H9 (cell line): ENCODE data around the gene CCDC81. TPM values are rescaled to one million over a fixed set of nuclear protein-coding genes. Genes with fewer than 3 reads are reported as not detected.
A peak's percentile ranks its signal among the peaks of the same experiment; 100 is the strongest.

Experiments used
- DNase-seq: peaks from one replicate; pipeline ENCODE4 v3.0.0-alpha.2; 2017
- H2AFZ ChIP-seq: one replicate; pipeline ENCODE4 v1.6.1; 2013; ENCODE audit warnings: mild to moderate bottlenecking, low read length, control low read depth, moderate library complexity
- H2AK5ac ChIP-seq: 2 replicates; pipeline ENCODE4 v1.6.1; 2013; ENCODE audit warnings: low read length, control low read depth, mixed read lengths; ENCODE audit not compliant: insufficient read length
- H2BK120ac ChIP-seq: one replicate; pipeline ENCODE4 v1.6.1; 2013; ENCODE audit warnings: low read depth, mild to moderate bottlenecking, low read length, control low read depth, inconsistent platforms; ENCODE audit not compliant: poor library complexity, severe bottlenecking
- H2BK12ac ChIP-seq: 2 replicates; pipeline ENCODE4 v1.6.1; 2013; ENCODE audit warnings: low read length, control low read depth, mixed read lengths, low read depth; ENCODE audit not compliant: insufficient read length
- H2BK15ac ChIP-seq: 2 replicates; pipeline ENCODE4 v1.6.1; 2013; ENCODE audit warnings: low read depth, low read length, control low read depth
- H2BK20ac ChIP-seq: one replicate; pipeline ENCODE4 v1.6.1; 2013; ENCODE audit warnings: low read depth, mild to moderate bottlenecking, low read length, control low read depth, inconsistent platforms; ENCODE audit not compliant: poor library complexity, severe bottlenecking
- H2BK5ac ChIP-seq: 2 replicates; pipeline ENCODE4 v1.6.1; 2013; ENCODE audit warnings: low read length, control low read depth, mixed read lengths; ENCODE audit not compliant: insufficient read length
- H3K14ac ChIP-seq: 2 replicates; pipeline ENCODE4 v1.6.1; 2013; ENCODE audit warnings: low read length, control low read depth; ENCODE audit not compliant: insufficient read depth
- H3K18ac ChIP-seq: 2 replicates; pipeline ENCODE4 v1.6.1; 2013; ENCODE audit warnings: low read depth, mild to moderate bottlenecking, mixed read lengths, low read length, control low read depth; ENCODE audit not compliant: insufficient read length
- H3K23ac ChIP-seq: 2 replicates; pipeline ENCODE4 v1.6.1; 2013; ENCODE audit warnings: low read length, control low read depth, mixed read lengths, low read depth; ENCODE audit not compliant: insufficient read length
- H3K23me2 ChIP-seq: 2 replicates; pipeline ENCODE4 v1.6.1; 2013; ENCODE audit warnings: low read depth, mild to moderate bottlenecking, mixed read lengths, low read length, control low read depth; ENCODE audit not compliant: insufficient read length, poor library complexity, severe bottlenecking
- H3K27ac ChIP-seq: 2 replicates; pipeline ENCODE4 v1.5.1; 2013; ENCODE audit warnings: low read length, control low read depth, mixed read lengths, low read depth; ENCODE audit not compliant: insufficient read length
- H3K27me3 ChIP-seq: 2 replicates; pipeline ENCODE4 v1.6.1; 2013; ENCODE audit warnings: low read length, control low read depth, inconsistent platforms; ENCODE audit not compliant: insufficient read depth
- H3K4ac ChIP-seq: 2 replicates; pipeline ENCODE4 v1.6.1; 2013; ENCODE audit warnings: low read depth, mild to moderate bottlenecking, control low read depth, inconsistent platforms, low read length, moderate library complexity
- H3K4me1 ChIP-seq: 2 replicates; pipeline ENCODE4 v1.6.1; 2013; ENCODE audit warnings: low read length, control low read depth, inconsistent platforms; ENCODE audit not compliant: insufficient read depth
- H3K4me2 ChIP-seq: 2 replicates; pipeline ENCODE4 v1.6.1; 2013; ENCODE audit warnings: low read length, control low read depth, mixed read lengths; ENCODE audit not compliant: insufficient read length, insufficient read depth
- H3K56ac ChIP-seq: 2 replicates; pipeline ENCODE4 v1.6.1; 2013; ENCODE audit warnings: low read depth, mild to moderate bottlenecking, mixed read lengths, low read length, control low read depth; ENCODE audit not compliant: insufficient read length
- H3K79me1 ChIP-seq: 2 replicates; pipeline ENCODE4 v1.6.1; 2013; ENCODE audit warnings: low read depth, mild to moderate bottlenecking, moderate library complexity, low read length, control low read depth, inconsistent platforms; ENCODE audit not compliant: insufficient read depth, poor library complexity, severe bottlenecking
- H3K79me2 ChIP-seq: 2 replicates; pipeline ENCODE4 v1.6.1; 2013; ENCODE audit warnings: low read length, control low read depth, inconsistent platforms; ENCODE audit not compliant: insufficient read depth
- H3K9ac ChIP-seq: 2 replicates; pipeline ENCODE4 v1.6.1; 2013; ENCODE audit warnings: low read length, control low read depth, mixed read lengths; ENCODE audit not compliant: insufficient read length; ENCODE audit errors: extremely low read depth
- H3K9me3 ChIP-seq: one replicate; pipeline ENCODE4 v1.6.1; 2013; ENCODE audit warnings: low read depth, low read length, inconsistent platforms; ENCODE audit not compliant: control insufficient read depth
- H3T11ph ChIP-seq: one replicate; pipeline ENCODE4 v1.6.1; 2013; ENCODE audit warnings: mild to moderate bottlenecking, low read length, control low read depth, inconsistent platforms
- H4K20me1 ChIP-seq: one replicate; pipeline ENCODE4 v1.6.1; 2013; ENCODE audit not compliant: control insufficient read depth, insufficient read length, insufficient read depth
- H4K5ac ChIP-seq: 2 replicates; pipeline ENCODE4 v1.6.1; 2013; ENCODE audit warnings: low read depth, mild to moderate bottlenecking, mixed read lengths, low read length, control low read depth; ENCODE audit not compliant: insufficient read length
- H4K8ac ChIP-seq: replicated peaks from 2 replicates; pipeline ENCODE4 v1.6.1; 2013; ENCODE audit warnings: low read length, control low read depth, mixed read lengths, low read depth; ENCODE audit not compliant: insufficient read length
- H4K91ac ChIP-seq: 2 replicates; pipeline ENCODE4 v1.6.1; 2013; ENCODE audit warnings: low read depth, mild to moderate bottlenecking, moderate library complexity, mixed read lengths, low read length, control low read depth; ENCODE audit not compliant: insufficient read length
- H3K27ac Mint-ChIP-seq, 3 experiments: 2 replicates in 2 of 3; 3 replicates in 1 of 3; pipeline ENCODE4 v1.8.0; 2020 to 2021; ENCODE audit warnings: mixed read lengths in 3 of 3, mild to moderate bottlenecking in 1 of 3, moderate library complexity in 1 of 3
- H3K27me3 Mint-ChIP-seq: 2 replicates; pipeline ENCODE4 v1.8.0; 2021; ENCODE audit warnings: low read depth, mild to moderate bottlenecking, moderate library complexity, mixed read lengths
- H3K36me3 Mint-ChIP-seq, 3 experiments: 2 replicates in 2 of 3; 3 replicates in 1 of 3; pipeline ENCODE4 v1.8.0; 2020 to 2021; ENCODE audit warnings: low read depth in 3 of 3, mixed read lengths in 3 of 3; ENCODE audit not compliant: insufficient read depth in 1 of 3
- H3K4me1 Mint-ChIP-seq, 2 experiments: 2 replicates each; pipeline ENCODE4 v1.8.0; 2020; ENCODE audit warnings: mixed read lengths in 2 of 2
- H3K4me3 Mint-ChIP-seq, 2 experiments: 2 replicates in 1 of 2; 3 replicates in 1 of 2; pipeline ENCODE4 v1.8.0; 2020 to 2021; ENCODE audit warnings: mild to moderate bottlenecking in 2 of 2, mixed read lengths in 2 of 2, moderate library complexity in 1 of 2
- H3K9me3 Mint-ChIP-seq, 2 experiments: 2 replicates in 1 of 2; 3 replicates in 1 of 2; pipeline ENCODE4 v1.8.0; 2020; ENCODE audit warnings: mild to moderate bottlenecking in 2 of 2, mixed read lengths in 2 of 2, moderate library complexity in 1 of 2
- CTCF ChIP-seq: fragments of 200-600 bp; sonication (generic); conservative IDR thresholded peaks from 3 replicates; pipeline ENCODE4 v1.8.0; 2021; ENCODE audit warnings: antibody characterized with exemption, mild to moderate bottlenecking
- WGBS: extraction: QIAGEN DNeasy Blood & Tissue Kit; methylation state at CpG from one replicate; pipeline ENCODE4 v1.1.7; 2013; ENCODE audit warnings: missing lambda C conversion rate, low lambda C conversion rate, mixed read lengths; ENCODE audit not compliant: insufficient read length; ENCODE audit errors: extremely low coverage; 5-methylcytosine and 5-hydroxymethylcytosine counted together
- total RNA-seq: library from RNA; stranded (reverse); gene quantifications from 2 replicates; pipeline ENCODE4 v1.2.1, GENCODE V29; 2021

CCDC81 gene
- total RNA-seq, 1 experiment from 2014 or later, result 0.52 TPM

GRCh38 chr11:86369668-86370067 lies 5.0 kb upstream of the CCDC81 start:
- no peak overlapping the region for H3K4ac ChIP-seq
- no peak overlapping the region for H3K27ac ChIP-seq
- H4K20me1 ChIP-seq, result no peaks in the 10 kb centered on the region
- Mint-ChIP-seq H3K27me3 (no peaks in the 10 kb centered on the region), H3K4me1 (peaks cover 6 to 10% of the 10 kb centered on the region in 2 experiments), H3K27ac (peak overlapping the region in 1 of 3 experiments; percentile 74; a peak in 1 of 7 replicates), H3K4me3 (no peak overlapping the region), H3K36me3 (peaks cover 0 to 8% (median 8%) of the 10 kb centered on the region in 3 experiments; a peak in 3 of 7 replicates), H3K9me3 (peaks cover 0 to 8% of the 10 kb centered on the region in 2 experiments; a peak in 2 of 5 replicates)
- no peak overlapping the region for H2BK120ac ChIP-seq
- no peak overlapping the region for H3K56ac ChIP-seq
- H3K79me2 ChIP-seq, result no peaks in the 10 kb centered on the region
- H2BK15ac ChIP-seq, result no peak overlapping the region
- H2BK5ac ChIP-seq, result no peak overlapping the region
- no peak overlapping the region for H3K14ac ChIP-seq
- no peak overlapping the region for H4K8ac ChIP-seq
- H3K4me2 ChIP-seq, result no peak overlapping the region
- WGBS, result no CpG with 5 or more reads among the region's 7 CpGs
- no peak for TF ChIP-seq CTCF
- no peak overlapping the region for H2AFZ ChIP-seq
- H3K27me3 ChIP-seq, result no peaks in the 10 kb centered on the region
- H3T11ph ChIP-seq, result no peak overlapping the region
- no peaks in the 10 kb centered on the region for H3K4me1 ChIP-seq
- H3K9ac ChIP-seq, result no peak overlapping the region
- H4K5ac ChIP-seq, result no peak overlapping the region
- no peak overlapping the region for H2BK20ac ChIP-seq
- DNase-seq, result no peak
- H3K23me2 ChIP-seq, result no peaks in the 10 kb centered on the region
- H3K18ac ChIP-seq, result no peak overlapping the region
- H3K9me3 ChIP-seq, result no peaks in the 10 kb centered on the region
- H3K79me1 ChIP-seq, result no peaks in the 10 kb centered on the region
- no peak overlapping the region for H4K91ac ChIP-seq
- H2BK12ac ChIP-seq, result no peak overlapping the region
- no peak overlapping the region for H2AK5ac ChIP-seq
- H3K23ac ChIP-seq, result no peak overlapping the region
